HG02588 (cell line): ENCODE results near the gene ADGRD1.
"Not testable (repeated sequence)": the region's sequence is repeated elsewhere in the genome, so short reads cannot be mapped to it uniquely, and the experiment has no call there.

Source experiments
- ATAC-seq: cut with Tn5 transposase; IDR thresholded peaks from one replicate; pipeline ENCODE4 v1.9.1; 2021; ENCODE audit warnings: mild to moderate bottlenecking, moderate library complexity; ENCODE audit not compliant: unreplicated experiment

ADGRD1 gene

DNA sequence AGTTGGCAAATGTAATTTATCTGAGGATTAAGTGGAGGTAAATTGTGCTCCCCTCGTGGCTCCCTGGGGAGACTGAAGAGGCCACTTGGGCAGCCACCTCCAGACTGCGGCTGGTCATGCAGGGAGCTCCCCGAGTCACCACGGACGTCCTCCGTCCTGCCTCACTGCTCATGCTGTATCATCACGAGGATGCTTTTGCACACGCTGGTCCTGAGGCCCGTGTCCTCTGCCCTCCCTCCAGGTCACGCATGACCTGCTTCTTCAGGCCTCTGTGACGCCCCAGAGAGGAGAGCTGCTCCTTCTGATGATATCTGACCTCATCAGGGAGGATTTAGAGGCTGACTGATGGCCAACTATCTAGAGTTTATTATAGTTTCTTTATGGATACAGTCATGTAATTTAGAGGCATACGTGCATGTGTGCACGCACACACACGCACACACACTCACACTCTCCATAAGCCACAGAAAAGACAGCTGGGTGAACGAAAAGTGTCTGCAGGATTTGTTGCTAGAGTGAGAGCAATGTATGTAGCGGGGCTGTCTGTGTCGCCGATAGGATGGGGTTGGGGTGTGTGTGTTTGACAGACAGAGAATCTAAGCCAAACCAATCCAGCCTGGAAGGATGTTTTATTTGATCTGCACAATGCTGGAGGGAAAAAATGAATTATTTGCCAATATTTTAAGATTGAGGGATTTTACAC lies 160.0 kb downstream of the ADGRD1 start:
- no peak for ATAC-seq

DNA sequence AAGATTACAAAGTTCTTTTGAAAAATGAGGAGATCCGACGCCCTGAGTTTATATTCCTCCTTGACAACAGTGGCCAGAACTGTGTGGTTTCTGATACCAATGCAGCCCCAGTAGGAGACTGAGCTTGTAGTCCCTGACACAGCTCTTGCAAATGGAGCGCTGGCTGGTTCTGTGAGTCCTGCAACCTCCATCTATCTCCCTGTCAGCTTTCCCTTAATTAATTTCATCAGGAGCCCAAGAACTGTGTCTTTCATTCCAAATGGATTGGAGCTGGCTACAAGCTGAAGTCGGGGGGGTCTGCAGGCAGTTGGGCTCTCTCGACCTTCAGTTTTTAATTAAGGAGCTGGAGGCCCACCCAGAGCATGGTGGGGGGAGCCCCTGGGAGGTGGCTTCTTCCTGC lies 160.6 kb downstream of the ADGRD1 start:
- no peak for ATAC-seq

DNA sequence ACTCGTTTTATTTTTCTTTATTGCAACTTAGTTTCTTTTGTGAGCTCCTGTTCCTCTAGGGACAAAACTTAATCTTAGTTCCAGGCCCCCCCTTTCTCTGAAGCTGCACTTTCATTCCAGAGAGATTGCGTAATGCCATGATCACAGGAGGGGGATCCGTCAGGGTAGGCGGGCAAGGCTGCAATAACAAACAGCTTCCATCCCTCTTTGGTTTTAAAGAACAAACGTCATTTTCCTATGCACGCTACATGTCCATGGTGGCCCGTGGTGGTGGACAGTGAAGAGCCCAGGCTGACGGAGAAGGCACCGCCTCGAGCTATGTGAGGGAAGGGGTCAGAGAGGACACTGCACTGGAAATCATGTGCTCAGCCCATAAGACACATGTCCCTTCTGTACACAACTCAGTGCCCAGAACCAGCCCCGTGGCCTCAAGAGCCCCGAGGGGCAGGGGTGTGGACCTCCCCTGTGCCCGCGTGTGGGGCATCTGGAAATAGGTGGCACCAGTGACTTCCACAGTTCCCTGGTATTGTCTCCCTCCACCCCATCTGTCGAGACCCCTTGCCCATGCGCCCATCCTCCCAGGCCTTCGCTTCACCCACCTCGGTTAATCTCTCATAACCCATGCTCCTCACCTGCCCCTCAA lies 161.4 kb downstream of the ADGRD1 start:
- no peak for ATAC-seq

DNA sequence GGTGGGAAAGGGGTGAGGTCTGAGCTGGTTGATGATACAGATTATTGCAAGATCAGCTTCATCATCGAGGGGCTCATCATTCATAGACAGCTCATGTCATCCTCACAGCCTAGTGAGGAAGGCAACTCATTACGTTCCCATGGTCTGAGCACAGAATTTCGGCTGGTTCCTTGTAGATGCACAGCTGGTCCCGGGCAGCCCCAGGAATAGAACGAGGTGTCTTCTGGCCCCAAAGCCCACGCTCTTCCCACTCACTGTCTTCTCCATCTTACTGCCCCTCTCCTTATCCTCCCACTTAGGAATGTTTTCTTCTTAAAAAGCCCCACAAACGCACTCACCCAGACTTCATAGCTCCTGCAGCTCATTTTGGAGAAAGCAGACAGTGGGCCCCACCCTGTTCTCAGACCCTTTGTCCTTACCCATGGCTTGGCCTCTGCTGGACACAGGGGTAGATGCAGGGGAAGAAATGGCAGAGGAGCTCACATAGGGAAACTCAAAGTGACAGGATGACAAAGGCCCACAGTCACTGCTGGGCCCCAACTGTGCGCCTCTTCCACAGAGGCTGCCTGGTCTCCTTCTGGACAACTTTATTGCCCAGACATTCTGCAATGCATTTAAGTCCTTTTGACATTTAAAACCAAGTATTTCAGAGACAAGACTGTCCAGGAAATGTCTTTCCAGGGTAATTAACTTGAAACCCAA lies 162.2 kb downstream of the ADGRD1 start:
- ATAC-seq, result no peak

DNA sequence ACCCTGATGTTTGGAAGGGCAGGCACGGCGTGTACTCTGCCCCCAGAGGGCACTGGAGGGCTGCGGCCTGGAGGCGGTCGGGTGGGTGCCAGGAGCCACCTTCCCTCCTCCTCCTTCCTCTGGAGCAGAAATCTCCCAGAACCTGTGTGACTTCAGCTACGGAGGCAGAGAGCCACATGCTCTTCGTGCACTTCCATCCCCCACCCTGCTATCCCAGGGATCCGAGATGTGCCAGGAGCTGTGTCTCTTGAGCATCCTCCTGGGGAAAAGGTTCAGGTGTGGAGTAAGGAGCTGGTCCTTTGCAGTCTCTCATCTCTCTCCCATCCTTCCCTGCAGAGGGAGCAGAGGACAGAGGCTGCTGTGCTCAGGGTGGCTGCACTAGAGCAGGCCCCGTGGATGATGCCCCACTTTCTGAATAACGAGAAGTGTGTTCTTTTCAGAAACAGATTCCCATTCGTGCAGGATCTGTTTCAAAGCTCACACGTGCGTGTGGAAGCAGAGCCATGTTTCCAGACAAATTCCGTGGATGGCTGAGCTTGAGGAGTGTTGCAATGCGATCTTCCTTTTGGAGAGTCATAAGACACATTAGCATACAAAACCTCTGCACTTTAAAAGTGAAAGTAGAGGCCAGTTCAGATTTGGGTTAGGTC lies 162.9 kb downstream of the ADGRD1 start:
- no peak for ATAC-seq

DNA sequence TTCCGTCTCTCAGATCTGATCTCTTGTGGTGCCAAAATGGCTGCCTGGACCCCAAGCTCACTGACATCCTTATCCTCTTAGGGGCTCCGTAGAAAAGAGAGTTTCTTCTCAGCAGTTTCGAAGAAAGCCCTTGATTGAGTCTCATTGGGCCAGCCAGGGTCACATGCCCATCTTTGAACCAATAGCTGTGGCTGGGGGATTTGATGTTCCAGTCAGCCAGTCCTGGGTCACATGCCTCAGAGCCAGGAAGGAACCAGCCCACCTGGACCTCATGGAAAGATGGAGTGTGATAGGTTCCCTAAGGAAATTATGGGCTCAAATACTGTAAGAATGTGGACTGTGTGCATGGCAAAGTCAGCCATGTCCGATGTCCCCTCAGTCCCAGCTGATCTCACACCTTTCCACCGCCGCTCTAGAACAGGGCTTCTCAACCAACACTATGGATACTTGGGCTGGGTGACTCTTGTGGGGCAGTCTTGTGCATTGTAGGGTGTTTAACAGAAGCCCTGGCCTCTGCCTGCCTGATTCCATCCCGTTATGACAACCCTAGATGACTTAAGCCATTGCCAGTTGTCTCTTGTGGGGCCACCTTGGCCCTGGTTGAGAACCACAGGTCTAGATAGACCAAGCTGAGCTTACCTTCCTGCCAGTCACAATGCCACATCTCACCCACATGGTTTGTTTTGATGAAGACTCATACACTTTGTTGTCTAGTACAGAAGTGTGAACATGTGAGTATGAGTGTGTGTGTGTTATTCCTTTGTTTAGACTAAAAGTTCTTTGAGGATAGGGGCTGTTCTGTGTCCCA lies 163.9 kb downstream of the ADGRD1 start:
- no peak for ATAC-seq

DNA sequence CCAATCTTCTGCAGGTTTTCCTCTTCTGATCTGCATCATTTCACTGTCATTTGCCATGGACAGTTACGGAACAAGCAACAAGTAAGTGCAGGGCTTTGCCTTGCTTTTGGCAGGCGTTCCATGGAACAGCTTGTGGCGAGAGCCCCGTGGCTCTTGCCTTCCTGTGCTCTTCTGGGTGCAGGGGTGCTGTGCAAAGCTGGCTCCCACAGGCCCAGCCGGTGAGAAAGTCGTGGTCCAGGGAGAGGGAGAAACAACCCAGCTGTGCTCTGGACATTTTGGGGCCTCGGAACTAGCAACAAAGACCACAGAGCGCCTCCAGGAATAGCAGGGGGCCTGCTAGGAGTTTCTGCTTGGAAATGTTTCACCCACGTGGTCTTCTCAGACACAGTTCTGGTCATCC lies 164.7 kb downstream of the ADGRD1 start:
- ATAC-seq, result no peak

DNA sequence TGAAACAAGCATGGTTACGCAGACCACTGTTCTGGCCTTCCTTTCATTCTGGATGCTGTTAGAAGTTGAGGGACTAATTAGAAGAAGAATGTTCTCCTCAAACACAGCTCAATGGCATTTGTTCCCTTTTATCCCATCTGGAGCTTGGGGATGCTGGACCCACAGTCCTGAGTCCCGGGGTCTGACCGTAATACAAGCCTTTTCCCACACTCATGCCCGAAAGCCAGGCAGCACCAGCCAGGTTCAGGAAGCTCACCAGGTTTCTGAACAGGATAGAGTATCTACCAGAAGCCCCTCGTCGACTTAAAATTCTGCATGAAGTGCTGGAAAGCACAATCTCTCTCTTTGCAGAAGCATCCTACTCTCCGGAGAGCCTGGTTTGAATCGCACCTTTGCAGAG lies 165.6 kb downstream of the ADGRD1 start:
- not testable (repeated sequence) for ATAC-seq

DNA sequence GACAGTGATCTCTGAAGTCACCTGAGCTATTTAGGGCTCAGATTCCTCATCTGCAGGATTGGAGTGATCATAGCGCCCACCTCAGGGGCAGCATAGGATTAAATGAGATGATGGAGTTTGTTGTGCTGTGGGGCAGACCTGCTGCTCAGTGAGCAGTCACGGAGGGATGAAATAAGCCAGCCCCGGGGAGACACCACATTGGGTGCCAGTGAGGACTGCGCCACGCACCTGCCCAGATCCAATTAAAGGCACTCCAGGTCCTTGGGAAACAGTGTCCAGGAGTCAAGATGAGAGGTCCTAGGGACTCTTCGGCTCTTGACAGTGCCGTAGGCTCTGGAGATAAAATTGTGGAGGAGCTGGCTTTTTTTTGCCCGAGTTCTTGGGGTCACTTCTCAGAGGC lies 166.2 kb downstream of the ADGRD1 start:
- no peak for ATAC-seq

DNA sequence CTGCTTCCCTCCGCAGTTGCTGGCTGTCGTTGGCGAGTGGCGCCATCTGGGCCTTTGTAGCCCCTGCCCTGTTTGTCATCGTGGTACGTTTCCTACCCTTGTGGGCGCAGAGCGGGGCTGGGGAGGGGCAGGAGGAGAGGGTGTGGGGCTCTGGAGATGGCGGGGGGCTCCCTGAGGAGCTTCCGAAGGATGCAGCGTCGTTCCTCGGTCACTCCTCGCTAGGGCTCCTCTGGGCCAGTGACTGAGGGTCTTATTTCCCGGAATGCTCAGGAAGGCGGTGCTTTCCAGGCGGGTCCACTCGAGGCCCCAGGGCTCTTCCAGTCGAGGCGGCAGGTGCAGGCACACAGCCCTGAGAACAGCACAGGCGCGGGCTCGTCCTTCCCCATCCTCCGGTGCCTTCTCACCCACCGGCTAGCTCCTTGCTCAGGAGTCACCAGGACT lies 167.1 kb downstream of the ADGRD1 start:
- no peak for ATAC-seq

DNA sequence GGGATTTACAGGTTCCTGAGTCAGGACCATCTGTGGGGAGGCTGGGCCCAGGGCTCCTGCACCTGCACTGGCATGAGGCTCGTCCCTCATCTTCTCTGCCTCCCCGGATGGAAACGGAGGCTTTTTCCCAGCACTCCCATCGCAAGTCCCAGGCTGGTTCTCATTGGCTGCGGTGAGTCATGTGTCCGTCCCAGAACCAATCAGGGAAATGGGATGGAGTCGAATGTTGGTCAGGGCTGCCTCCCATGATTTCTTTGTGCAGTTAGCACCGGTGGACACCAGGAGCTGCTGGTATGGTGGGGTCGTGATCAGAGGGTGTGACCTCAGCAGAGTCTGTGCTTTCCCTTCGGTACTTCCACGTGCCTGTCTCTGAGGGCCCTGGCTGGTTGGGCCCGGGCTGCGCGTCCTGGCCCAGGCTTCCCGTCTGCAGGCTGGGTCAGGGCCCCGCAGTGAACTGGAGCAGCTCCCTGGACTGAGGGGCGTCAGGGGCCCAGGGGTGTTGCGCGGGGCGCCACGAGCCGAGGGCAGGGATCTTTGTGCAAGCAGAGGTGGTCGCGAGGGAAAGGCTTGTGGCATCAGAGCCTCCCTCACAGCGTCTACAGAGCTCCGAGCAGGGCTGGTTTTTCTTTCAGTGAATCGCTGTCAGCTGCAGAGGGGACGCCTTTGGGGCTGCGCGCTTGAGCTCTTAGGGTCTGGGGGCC lies 168.1 kb downstream of the ADGRD1 start:
- no peak for ATAC-seq

DNA sequence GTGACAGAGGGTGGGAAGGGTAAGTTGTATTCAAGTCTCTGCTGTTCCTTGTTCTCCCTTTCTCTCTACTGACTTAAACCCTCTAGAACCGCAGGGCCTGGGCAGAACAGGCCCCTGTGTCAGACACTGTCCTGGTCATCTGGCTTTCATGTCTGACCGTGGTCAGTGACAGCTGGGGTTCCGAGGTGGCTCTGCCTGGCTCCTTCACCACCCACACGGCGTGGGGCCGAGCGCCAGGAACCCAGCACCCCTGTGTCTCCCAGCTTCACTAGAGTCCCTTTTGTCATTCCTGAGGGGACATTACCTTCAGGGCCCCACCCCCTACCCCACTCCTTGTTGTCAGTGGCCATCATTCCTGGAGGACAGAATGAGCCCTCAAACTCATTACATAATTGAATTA lies 168.9 kb downstream of the ADGRD1 start:
- ATAC-seq, result no peak

DNA sequence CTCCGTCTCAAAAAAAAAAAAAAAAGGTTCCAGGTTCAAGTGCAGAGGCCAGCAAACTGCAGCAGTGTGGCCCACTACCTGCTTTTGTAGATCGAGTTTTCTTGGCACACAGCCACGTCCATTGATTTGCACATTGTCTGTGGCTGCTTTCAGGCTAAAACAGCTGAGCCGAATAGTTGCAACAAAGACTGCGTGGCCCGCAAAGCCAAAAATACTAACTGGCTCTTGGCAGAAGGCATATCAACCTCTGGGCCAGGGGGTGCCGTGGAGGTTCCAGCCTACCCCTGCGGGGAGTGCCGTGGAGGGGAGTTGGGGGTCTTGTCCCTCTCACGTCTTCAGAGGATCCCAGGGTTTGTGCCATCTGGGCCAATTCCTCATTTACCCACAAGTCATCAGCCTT lies 170.1 kb downstream of the ADGRD1 start:
- ATAC-seq, result no peak

DNA sequence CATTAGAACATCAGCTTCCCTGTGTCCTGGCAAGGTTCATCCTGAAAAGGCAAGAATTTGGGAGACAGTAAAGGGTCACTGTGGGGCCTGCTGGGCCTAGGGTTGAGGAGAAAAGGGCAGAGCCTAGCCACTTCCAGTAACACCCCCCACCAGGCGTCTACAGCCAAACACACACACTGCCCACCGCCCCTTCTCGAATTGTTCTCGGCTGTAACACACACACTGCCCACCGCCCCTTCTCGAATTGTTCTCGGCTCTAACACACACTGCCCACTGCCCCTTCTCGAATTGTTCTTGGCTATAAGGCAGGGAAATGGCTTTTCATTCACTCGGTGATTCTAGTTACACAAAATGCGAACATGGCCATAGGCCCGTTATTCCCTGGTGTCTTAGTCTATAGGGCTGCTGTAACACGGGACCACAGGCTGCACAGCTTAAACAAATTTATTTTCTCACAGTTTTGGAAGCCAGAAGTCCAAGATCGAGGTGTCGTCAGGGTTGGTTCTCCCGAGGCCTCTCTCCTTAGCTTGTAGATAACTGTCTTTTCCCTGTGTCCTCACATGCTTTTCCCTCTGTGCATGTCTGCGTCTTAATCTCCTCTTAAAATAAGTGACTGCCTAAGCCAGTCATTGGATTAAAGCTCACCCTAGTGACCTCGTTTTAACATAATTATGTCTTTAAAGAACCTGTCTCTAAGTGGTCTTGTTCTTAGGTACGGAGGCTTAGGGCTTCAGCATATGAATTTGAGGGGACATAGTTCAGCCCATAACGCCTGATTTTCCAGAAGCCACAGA lies 171.0 kb downstream of the ADGRD1 start:
- no peak for ATAC-seq

DNA sequence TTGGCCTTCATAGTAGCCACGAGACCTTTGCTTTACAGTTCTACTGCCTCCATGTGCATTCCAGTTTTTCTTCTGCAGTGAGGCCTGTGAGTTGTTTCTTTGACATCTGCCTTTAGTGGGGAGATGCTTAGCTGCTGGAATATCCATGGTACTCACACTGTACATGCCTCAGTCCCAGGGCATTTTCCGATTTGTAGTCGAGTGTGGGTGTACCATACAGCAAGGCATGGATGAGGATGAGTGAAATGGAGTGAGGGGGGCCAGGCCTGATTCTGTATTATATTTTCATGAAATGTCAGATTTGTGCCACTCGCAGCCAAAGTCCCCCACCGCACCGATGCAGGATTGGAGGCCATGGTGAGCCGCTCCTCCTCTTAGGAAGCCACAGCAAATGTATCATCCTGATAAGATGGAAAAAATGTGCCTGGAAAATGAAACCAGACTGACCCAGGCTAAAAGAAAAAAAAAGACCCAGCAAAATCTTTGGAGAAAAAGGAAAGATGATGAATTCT lies 173.0 kb downstream of the ADGRD1 start:
- no peak for ATAC-seq

DNA sequence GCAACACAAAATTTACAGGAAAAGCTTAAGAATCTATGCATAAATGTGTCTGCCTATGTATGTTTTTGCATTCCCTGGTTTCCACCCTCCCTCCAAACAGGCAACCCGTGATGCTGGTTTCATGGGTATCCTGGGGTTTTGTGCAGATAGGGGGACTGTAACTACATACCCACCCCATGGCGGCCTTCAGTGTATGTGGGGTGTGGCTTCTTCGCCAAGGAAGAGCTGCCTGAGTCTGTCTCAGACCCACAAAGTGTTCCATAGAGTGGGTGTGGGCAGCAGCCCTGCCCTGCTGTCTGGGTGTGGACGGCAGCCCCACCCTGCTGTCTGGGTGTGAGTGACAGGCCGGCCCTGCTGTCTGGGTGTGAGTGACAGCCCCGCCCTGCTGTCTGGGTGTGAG lies 174.8 kb downstream of the ADGRD1 start:
- no peak for ATAC-seq

DNA sequence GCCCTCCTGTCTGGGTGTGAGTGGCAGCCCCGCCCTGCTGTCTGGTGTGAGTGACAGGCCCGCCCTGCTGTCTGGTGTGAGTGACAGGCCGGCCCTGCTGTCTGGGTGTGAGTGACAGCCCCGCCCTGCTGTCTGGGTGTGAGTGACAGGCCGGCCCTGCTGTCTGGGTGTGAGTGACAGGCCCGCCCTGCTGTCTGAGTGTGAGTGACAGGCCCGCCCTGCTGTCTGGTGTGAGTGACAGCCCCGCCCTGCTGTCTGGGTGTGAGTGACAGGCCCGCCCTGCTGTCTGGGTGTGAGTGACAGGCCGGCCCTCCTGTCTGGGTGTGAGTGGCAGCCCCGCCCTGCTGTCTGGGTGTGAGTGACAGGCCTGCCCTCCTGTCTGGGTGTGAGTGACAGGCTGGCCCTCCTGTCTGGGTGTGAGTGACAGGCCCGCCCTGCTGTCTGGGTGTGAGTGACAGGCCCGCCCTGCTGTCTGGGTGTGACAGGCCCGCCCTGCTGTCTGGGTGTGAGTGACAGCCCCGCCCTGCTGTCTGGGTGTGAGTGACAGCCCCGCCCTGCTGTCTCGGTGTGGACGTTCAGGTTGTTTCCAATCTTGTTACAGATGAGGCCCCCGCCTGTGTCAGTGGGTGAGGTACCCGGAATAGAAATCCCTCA lies 175.4 kb downstream of the ADGRD1 start:
- not testable (repeated sequence) for ATAC-seq

DNA sequence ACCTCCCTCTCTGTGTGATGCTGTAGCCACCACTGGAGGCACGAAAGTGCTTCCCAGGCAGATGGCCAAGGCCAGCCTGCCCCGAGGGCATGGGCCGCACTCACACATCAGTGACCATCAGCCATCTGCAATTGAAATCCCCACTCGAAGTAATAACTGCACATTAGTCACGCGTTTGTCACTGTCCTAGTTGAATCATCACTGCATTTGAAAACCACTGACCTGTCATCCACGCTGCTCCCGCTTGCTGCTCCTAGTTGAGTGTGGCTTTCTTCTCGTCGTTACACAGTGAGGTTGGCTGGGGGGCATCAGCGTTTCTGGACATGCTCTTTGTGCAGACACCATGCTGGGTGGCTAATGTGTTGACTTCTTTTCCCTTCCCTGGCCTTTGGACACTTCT lies 176.1 kb downstream of the ADGRD1 start:
- no peak for ATAC-seq
